Upper lobe of right lung (tissue), 1 donor: ENCODE data around the gene FRMPD2. TPM values are rescaled to one million over a fixed set of nuclear protein-coding genes. Genes with fewer than 3 reads are reported as not detected.

Experiments used
- ATAC-seq: fragments of 200-7000 bp; cut with Tn5 transposase; one replicate; pipeline ENCODE4 v1.9.1; 2020; ENCODE audit warnings: mild to moderate bottlenecking, moderate library complexity
- DNase-seq: peaks from one replicate; pipeline ENCODE4 v3.0.0-alpha.2; 2020
- H3K27ac ChIP-seq: fragments of 200-600 bp; one replicate; pipeline ENCODE4 v1.8.0; 2022
- H3K27me3 ChIP-seq: fragments of 200-600 bp; one replicate; pipeline ENCODE4 v1.8.0; 2022; ENCODE audit warnings: mild to moderate bottlenecking
- H3K36me3 ChIP-seq: fragments of 200-600 bp; one replicate; pipeline ENCODE4 v1.8.0; 2022
- H3K4me1 ChIP-seq: fragments of 200-600 bp; one replicate; pipeline ENCODE4 v1.8.0; 2022
- H3K4me3 ChIP-seq: fragments of 200-600 bp; one replicate; pipeline ENCODE4 v1.8.0; 2022; ENCODE audit warnings: mild to moderate bottlenecking
- H3K9me3 ChIP-seq: fragments of 200-600 bp; one replicate; pipeline ENCODE4 v1.8.0; 2022
- CTCF ChIP-seq: fragments of 200-600 bp; IDR thresholded peaks from one replicate; pipeline ENCODE4 v1.8.0; 2022; ENCODE audit warnings: antibody characterized with exemption
- intact Hi-C: fragments of 100-400 bp; cut with DNase I; formaldehyde crosslinking; loops from one replicate; pipeline ENCODE4 v1.11.0; 2022
- total RNA-seq: library from RNA; stranded (reverse); fragmentation: NEBNext Ultra II Directional; extraction: Animal tissue kit (Norgen Biotek cat#: 25700); gene quantifications from one replicate; pipeline ENCODE4 v1.2.1, GENCODE V29; 2021
- donor health status: DM: no; HTN: yes; CAD: no; lungs with severe emphysema.

FRMPD2 gene
- total RNA-seq, 1 donor from 2014 or later = not detected

- Histone ChIP-seq H3K4me1 (no peaks in the 10 kb centered on the region), H3K4me3 (no peak overlapping the region), H3K27ac (no peak overlapping the region), H3K9me3 (no peaks in the 10 kb centered on the region), H3K36me3 (no peaks in the 10 kb centered on the region), H3K27me3 (no peaks in the 10 kb centered on the region)
- no peak for DNase-seq
- no peak for TF ChIP-seq CTCF
- intact Hi-C loops = no loop called here
- ATAC-seq = no peak
Observed at GRCh38 chr10:48249763-48250351, 24.6 kb downstream of the FRMPD2 start.

- Histone ChIP-seq H3K36me3 (no peaks in the 10 kb centered on the region), H3K27ac (no peak overlapping the region), H3K9me3 (no peaks in the 10 kb centered on the region), H3K4me3 (no peak overlapping the region), H3K4me1 (no peaks in the 10 kb centered on the region), H3K27me3 (no peaks in the 10 kb centered on the region)
- no peak for TF ChIP-seq CTCF
- DNase-seq (no peak), ATAC-seq (peak; percentile 22)
- intact Hi-C loops = no loop called here
Observed at GRCh38 chr10:48249004-48249762, 25.3 kb downstream of the FRMPD2 start.

DNA sequence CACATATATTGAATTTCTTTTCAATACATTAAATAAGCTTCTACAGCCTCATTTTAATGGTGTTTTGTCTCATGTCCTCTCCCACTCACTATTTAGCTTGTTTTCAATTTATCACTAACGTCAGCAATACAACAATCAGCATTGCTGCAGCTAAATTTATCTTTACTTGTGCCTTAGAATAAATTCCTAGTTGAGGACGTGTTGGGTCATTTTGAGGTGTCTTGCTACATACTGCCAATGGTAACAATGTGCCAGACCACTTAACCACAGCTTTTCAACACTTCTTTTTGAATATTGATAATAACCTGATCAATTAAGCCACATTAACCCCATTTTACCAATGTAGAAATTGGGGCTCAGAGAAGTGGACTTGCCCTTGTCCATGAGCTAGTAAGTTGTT lies 26.0 kb downstream of the FRMPD2 start:
- TF ChIP-seq CTCF = no peak
- no peak overlapping the region for H3K4me3 ChIP-seq
- ATAC-seq = no peak
- no peaks in the 10 kb centered on the region for H3K27me3 ChIP-seq
- intact Hi-C loops = no loop called here
- no peak for DNase-seq
- no peaks in the 10 kb centered on the region for H3K9me3 ChIP-seq
- no peaks in the 10 kb centered on the region for H3K4me1 ChIP-seq
- no peaks in the 10 kb centered on the region for H3K36me3 ChIP-seq
- H3K27ac ChIP-seq = no peak overlapping the region

DNA sequence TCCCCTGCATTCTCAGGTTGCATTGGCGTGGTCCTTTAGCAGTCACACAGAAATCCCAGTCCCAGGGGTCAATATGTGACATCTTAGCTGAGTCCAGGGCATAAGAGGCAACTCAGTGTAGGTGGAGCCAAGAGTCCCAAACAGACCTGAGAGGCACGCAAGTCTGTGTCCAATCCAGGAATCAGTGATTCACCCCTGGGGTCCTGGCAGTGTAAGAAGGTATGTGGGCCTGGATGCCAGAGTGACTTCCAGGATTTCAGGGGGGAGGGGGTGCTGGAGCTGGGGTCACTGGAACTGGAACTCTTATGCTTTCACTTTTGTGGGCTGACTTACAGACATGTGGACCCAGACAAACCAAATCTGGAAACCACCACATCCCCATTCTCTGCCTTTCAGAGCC lies 26.8 kb downstream of the FRMPD2 start:
- no peak for TF ChIP-seq CTCF
- H3K27me3 ChIP-seq = no peaks in the 10 kb centered on the region

GRCh38 chr10:48246501-48246900 lies 28.0 kb downstream of the FRMPD2 start:
- H3K27ac ChIP-seq = no peak overlapping the region
- H3K27me3 ChIP-seq = no peaks in the 10 kb centered on the region
- ATAC-seq (no peak), DNase-seq (no peak)
- no peak for TF ChIP-seq CTCF
- H3K4me3 ChIP-seq = no peak overlapping the region
- no peaks in the 10 kb centered on the region for H3K9me3 ChIP-seq
- H3K4me1 ChIP-seq = no peaks in the 10 kb centered on the region
- intact Hi-C loops = no loop called here
- no peaks in the 10 kb centered on the region for H3K36me3 ChIP-seq

More for the DNA sequence above, 26.8 kb downstream of the FRMPD2 start:
- Histone ChIP-seq H3K27ac (no peak overlapping the region), H3K4me1 (no peaks in the 10 kb centered on the region), H3K4me3 (no peak overlapping the region), H3K9me3 (no peaks in the 10 kb centered on the region), H3K36me3 (no peaks in the 10 kb centered on the region)
- intact Hi-C loops = no loop called here
- ATAC-seq = no peak
- no peak for DNase-seq
